GM18526 (cell line): ENCODE results near the gene PITX3.

Experiments
- POLR2A ChIP-seq: IDR thresholded peaks from 3 replicates; pipeline ENCODE4 v1.6.1; 2011; ENCODE audit not compliant: insufficient read length; ENCODE audit errors: extremely low read depth

PITX3 gene

GRCh38 chr10:102240467-102241031, 763 bp downstream of the PITX3 start:
- no peak for TF ChIP-seq POLR2A

- no peak for TF ChIP-seq POLR2A
Measured at GRCh38 chr10:102237711-102238252, 3.5 kb downstream of the PITX3 start.

GRCh38 chr10:102236006-102236405, 5.3 kb downstream of the PITX3 start:
- TF ChIP-seq POLR2A, result no peak

- TF ChIP-seq POLR2A, result no peak
Measured at GRCh38 chr10:102235598-102235920, 5.8 kb downstream of the PITX3 start.

- TF ChIP-seq POLR2A, result no peak
Measured at GRCh38 chr10:102234888-102235597, 6.3 kb downstream of the PITX3 start.

GRCh38 chr10:102233997-102234396, 7.3 kb downstream of the PITX3 start:
- no peak for TF ChIP-seq POLR2A

- no peak for TF ChIP-seq POLR2A
Measured at GRCh38 chr10:102231357-102232318, 9.7 kb downstream of the PITX3 start.

GRCh38 chr10:102230861-102231356, 10.4 kb downstream of the PITX3 start:
- TF ChIP-seq POLR2A, result no peak

GRCh38 chr10:102230264-102230860, 10.9 kb downstream of the PITX3 start:
- TF ChIP-seq POLR2A, result no peak

GRCh38 chr10:102229810-102230263, 11.5 kb downstream of the PITX3 start:
- TF ChIP-seq POLR2A, result no peak

GRCh38 chr10:102227050-102227449, 14.3 kb downstream of the PITX3 start:
- TF ChIP-seq POLR2A, result no peak

GRCh38 chr10:102226542-102226870, 14.8 kb downstream of the PITX3 start:
- no peak for TF ChIP-seq POLR2A

- no peak for TF ChIP-seq POLR2A
Measured at GRCh38 chr10:102225646-102226541, 15.4 kb downstream of the PITX3 start, which contains the start of gene ELOVL3. Gene ELOVL3, plus strand, starts transcription at chr10:102226299. Its CDS starts 250 bp downstream, at chr10:102226549.

- no peak for TF ChIP-seq POLR2A
Measured at GRCh38 chr10:102222797-102223196, 18.5 kb downstream of the PITX3 start.
